Ishikawa (cell line): ENCODE measurements around the gene DUS2.

Experiments
- RAD21 ChIP-seq: IDR thresholded peaks from 2 replicates; pipeline ENCODE4 v1.6.1; 2012; ENCODE audit warnings: low read depth
- TAF1 ChIP-seq: IDR thresholded peaks from 2 replicates; pipeline ENCODE4 v1.6.1; 2012; ENCODE audit warnings: low read depth, mild to moderate bottlenecking
- USF1 ChIP-seq: IDR thresholded peaks from 2 replicates; pipeline ENCODE4 v1.6.1; 2012
- ZBTB7A ChIP-seq: IDR thresholded peaks from 2 replicates; pipeline ENCODE4 v1.6.1; 2012; ENCODE audit warnings: low read depth

GRCh38 chr16:68035227-68035626, 12.1 kb downstream of the DUS2 start:
- TF ChIP-seq RAD21 (no peak), TAF1 (no peak), ZBTB7A (no peak), USF1 (no peak)
